Astrocyte (in vitro differentiated cells and primary cell): ENCODE measurements around the gene TMUB2. TPM values are rescaled to one million over a fixed set of nuclear protein-coding genes. Genes with fewer than 3 reads are reported as not detected.

Experiments used
- DNase-seq: peaks from one replicate; pipeline ENCODE4 v3.0.0-alpha.2; 2010; ENCODE audit warnings: low read depth
- FAIRE-seq: peaks from 2 replicates; lab custom pipeline; 2011; peaks lifted over from hg19 to GRCh38; lab: Jason Lieb, UNC
- H2AFZ ChIP-seq: 2 replicates; pipeline ENCODE4 v1.6.0; 2012; ENCODE audit warnings: low read depth, low read length, inconsistent platforms
- H3K27ac ChIP-seq: 2 replicates; pipeline ENCODE4 v1.5.1; 2011; ENCODE audit warnings: low read depth, low read length, inconsistent platforms
- H3K27me3 ChIP-seq: 2 replicates; pipeline ENCODE4 v1.6.0; 2011; ENCODE audit warnings: low read length, inconsistent platforms; ENCODE audit not compliant: insufficient read depth
- H3K36me3 ChIP-seq: 2 replicates; pipeline ENCODE4 v1.5.1; 2011; ENCODE audit warnings: low read length, inconsistent platforms; ENCODE audit not compliant: insufficient read depth
- H3K4me1 ChIP-seq: 2 replicates; pipeline ENCODE4 v1.5.1; 2011; ENCODE audit warnings: low read length, inconsistent platforms; ENCODE audit not compliant: insufficient read depth
- H3K4me2 ChIP-seq: 2 replicates; pipeline ENCODE4 v1.6.0; 2012; ENCODE audit warnings: low read length, inconsistent platforms
- H3K4me3 ChIP-seq: 2 replicates; pipeline ENCODE4 v1.5.1; 2011; ENCODE audit warnings: low read depth, mild to moderate bottlenecking, low read length, inconsistent platforms; ENCODE audit not compliant: insufficient read depth
- H3K79me2 ChIP-seq: 2 replicates; pipeline ENCODE4 v1.6.0; 2012; ENCODE audit warnings: mild to moderate bottlenecking, low read length, inconsistent platforms; ENCODE audit not compliant: insufficient read depth
- H3K9ac ChIP-seq: 2 replicates; pipeline ENCODE4 v1.6.0; 2012; ENCODE audit warnings: mild to moderate bottlenecking, low read length, inconsistent platforms
- H3K9me3 ChIP-seq: 2 replicates; pipeline ENCODE4 v1.5.1; 2012; ENCODE audit warnings: low read depth, mild to moderate bottlenecking, low read length, inconsistent platforms; ENCODE audit not compliant: insufficient read depth
- H4K20me1 ChIP-seq: 2 replicates; pipeline ENCODE4 v1.6.0; 2012; ENCODE audit warnings: low read length, inconsistent platforms; ENCODE audit not compliant: insufficient read depth
- H3K27ac Mint-ChIP-seq: one replicate; pipeline ENCODE4 v1.8.0; 2021; ENCODE audit warnings: mild to moderate bottlenecking, mixed read lengths; ENCODE audit not compliant: unreplicated experiment
- H3K27me3 Mint-ChIP-seq: one replicate; pipeline ENCODE4 v1.8.0; 2021; ENCODE audit warnings: low read depth, mixed read lengths; ENCODE audit not compliant: unreplicated experiment
- H3K36me3 Mint-ChIP-seq: one replicate; pipeline ENCODE4 v1.8.0; 2021; ENCODE audit warnings: low read depth, mixed read lengths; ENCODE audit not compliant: unreplicated experiment
- H3K4me1 Mint-ChIP-seq: one replicate; pipeline ENCODE4 v1.8.0; 2021; ENCODE audit warnings: low read depth, mixed read lengths; ENCODE audit not compliant: unreplicated experiment
- H3K4me3 Mint-ChIP-seq: one replicate; pipeline ENCODE4 v1.8.0; 2021; ENCODE audit warnings: mild to moderate bottlenecking, moderate library complexity, mixed read lengths; ENCODE audit not compliant: unreplicated experiment
- H3K9me3 Mint-ChIP-seq: one replicate; pipeline ENCODE4 v1.8.0; 2021; ENCODE audit warnings: mild to moderate bottlenecking, mixed read lengths; ENCODE audit not compliant: unreplicated experiment
- EZH2 ChIP-seq: IDR thresholded peaks from 2 replicates; pipeline ENCODE4 v1.6.1; 2012; ENCODE audit warnings: mild to moderate bottlenecking, low read length, inconsistent platforms; ENCODE audit not compliant: insufficient read depth
- total RNA-seq: library from RNA; stranded (reverse); gene quantifications from 2 replicates; pipeline ENCODE4 v1.2.1, GENCODE V29; 2021
- TF ChIP-seq, protein P1 (sequence below): IDR thresholded peaks from 2 replicates; pipeline ENCODE4 v1.5.1; 2011; ENCODE audit warnings: low read depth, mild to moderate bottlenecking, inconsistent platforms, low read length, moderate library complexity; ENCODE audit not compliant: insufficient read depth

TMUB2 gene
- total RNA-seq, 1 donor from 2014 or later = 28.8 TPM

DNA sequence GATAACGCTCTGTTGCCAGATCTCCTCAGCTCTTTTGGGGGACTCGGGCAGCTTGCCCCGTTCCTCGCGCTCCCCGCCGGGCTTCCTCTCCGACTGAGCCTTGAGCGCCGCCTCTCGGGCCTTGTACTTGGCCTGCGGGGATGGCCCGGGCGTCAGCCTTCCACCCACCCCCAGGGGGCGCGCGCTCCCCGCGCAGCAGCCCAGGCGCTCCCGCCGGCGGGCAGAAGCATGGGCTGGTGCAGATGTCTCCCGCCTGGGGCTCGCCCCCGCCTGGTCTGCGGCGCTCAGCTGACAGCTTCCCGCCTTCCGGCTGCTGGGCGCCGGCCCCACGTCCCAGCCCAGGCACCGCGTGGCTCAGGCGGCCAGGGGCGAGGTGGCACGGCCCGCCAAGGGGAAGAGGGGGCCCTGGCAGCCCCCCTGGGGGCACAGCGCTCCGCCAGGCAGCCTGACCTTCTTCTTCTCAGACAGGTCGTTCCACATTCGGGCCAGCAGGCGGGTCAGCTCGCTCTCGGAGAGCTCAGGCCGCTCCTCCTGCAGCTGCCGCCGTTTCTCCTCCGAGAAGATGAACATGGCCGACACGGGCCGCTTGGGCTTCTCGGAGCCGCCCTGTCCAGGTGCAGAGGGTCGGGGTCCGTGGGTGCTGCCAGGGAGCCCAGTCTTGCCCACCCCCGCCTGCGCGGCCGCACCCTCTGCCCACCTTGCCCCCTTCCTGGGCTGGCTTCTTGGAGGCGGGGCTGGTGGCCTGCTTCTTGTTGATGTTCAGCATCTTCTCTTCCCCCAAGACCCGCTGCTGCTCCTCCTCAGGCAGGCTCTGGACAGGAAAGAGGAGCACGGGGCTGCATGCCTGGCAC is 23.8 kb downstream of the TMUB2 start:
- peaks cover 16% of the 10 kb centered on the region for H3K79me2 ChIP-seq
- no peak for FAIRE-seq
- no peaks in the 10 kb centered on the region for H3K27me3 Mint-ChIP-seq
- H4K20me1 ChIP-seq = peaks cover 62% of the 10 kb centered on the region
- TF ChIP-seq EZH2 = no peak
- TF ChIP-seq, protein P1, sequence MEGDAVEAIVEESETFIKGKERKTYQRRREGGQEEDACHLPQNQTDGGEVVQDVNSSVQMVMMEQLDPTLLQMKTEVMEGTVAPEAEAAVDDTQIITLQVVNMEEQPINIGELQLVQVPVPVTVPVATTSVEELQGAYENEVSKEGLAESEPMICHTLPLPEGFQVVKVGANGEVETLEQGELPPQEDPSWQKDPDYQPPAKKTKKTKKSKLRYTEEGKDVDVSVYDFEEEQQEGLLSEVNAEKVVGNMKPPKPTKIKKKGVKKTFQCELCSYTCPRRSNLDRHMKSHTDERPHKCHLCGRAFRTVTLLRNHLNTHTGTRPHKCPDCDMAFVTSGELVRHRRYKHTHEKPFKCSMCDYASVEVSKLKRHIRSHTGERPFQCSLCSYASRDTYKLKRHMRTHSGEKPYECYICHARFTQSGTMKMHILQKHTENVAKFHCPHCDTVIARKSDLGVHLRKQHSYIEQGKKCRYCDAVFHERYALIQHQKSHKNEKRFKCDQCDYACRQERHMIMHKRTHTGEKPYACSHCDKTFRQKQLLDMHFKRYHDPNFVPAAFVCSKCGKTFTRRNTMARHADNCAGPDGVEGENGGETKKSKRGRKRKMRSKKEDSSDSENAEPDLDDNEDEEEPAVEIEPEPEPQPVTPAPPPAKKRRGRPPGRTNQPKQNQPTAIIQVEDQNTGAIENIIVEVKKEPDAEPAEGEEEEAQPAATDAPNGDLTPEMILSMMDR = peak; percentile 67
- peak; percentile 56 for DNase-seq
- H3K9me3 Mint-ChIP-seq = no peaks in the 10 kb centered on the region
- no peak overlapping the region for H2AFZ ChIP-seq
- peaks cover 31% of the 10 kb centered on the region for H3K36me3 Mint-ChIP-seq
- H3K36me3 ChIP-seq = peaks cover 28% of the 10 kb centered on the region
- no peaks in the 10 kb centered on the region for H3K27me3 ChIP-seq
- no peak overlapping the region for H3K27ac ChIP-seq
- H3K4me3 Mint-ChIP-seq = no peak overlapping the region
- H3K9ac ChIP-seq = peak overlapping the region; percentile 34
- H3K4me2 ChIP-seq = peak overlapping the region; percentile 54
- H3K4me1 ChIP-seq = peaks cover 18% of the 10 kb centered on the region
- H3K27ac Mint-ChIP-seq = no peak overlapping the region
- peaks cover 2% of the 10 kb centered on the region for H3K4me1 Mint-ChIP-seq
- H3K9me3 ChIP-seq = no peaks in the 10 kb centered on the region
- no peak overlapping the region for H3K4me3 ChIP-seq

DNA sequence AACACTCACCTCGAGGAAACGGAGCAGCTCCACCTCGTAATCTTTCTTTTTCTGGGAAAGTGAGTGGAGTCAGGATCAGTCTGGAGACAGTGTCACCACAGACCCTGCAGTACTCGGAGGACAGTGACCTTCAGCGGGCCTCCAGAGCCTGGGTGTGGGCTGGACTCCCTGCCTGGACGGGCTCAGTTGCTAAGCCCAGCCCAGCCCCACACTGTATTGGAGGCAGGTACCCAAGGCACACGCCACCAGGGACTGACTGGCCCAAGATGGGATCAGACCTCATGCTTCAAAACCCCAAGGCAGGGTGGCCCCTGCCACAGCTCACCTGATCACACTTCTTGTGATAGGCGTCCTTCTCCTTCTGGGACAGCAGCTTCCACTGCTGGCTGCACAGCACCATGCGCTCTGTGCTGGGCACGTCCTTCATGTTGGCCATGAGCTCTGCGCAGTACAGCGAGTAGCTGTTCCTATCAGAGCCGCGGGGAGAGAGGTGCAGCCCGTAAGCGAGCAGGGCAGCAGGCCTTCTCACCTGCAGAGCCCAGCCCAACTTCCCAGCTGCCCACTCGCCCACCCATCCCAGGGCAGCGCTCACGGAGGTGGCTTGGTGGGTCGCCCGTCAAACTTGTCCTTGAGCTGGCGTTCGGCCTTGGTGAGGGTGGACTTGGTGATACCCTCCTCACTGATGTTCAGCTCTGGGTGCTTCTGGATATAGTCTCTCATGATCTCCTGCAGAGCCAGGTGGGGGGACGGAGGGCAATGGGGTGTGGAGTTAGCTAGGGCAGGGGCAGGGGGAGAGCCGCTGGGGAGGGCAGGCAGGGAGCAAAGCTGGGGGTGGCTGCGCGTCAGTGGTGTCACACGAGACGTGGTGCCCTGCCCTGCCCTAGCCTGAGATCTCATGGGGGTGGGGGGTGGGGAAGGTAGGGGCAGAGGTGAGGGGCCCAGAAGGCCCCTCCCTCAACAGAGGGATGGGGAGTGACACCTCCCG is 24.8 kb downstream of the TMUB2 start:
- Histone ChIP-seq H3K36me3 (peaks cover 37% of the 10 kb centered on the region), H3K4me2 (no peak overlapping the region), H3K4me3 (no peak overlapping the region), H3K4me1 (peaks cover 18% of the 10 kb centered on the region), H2AFZ (no peak overlapping the region), H3K27me3 (no peaks in the 10 kb centered on the region), H3K9ac (no peak overlapping the region), H4K20me1 (peaks cover 69% of the 10 kb centered on the region), H3K27ac (no peak overlapping the region), H3K79me2 (peaks cover 26% of the 10 kb centered on the region), H3K9me3 (no peaks in the 10 kb centered on the region)
- FAIRE-seq (no peak), DNase-seq (no peak)
- Mint-ChIP-seq H3K36me3 (peaks cover 31% of the 10 kb centered on the region), H3K9me3 (no peaks in the 10 kb centered on the region), H3K4me3 (no peak overlapping the region), H3K27ac (no peak overlapping the region), H3K27me3 (no peaks in the 10 kb centered on the region), H3K4me1 (peaks cover under 1% of the 10 kb centered on the region)
- TF ChIP-seq, protein P1 = no peak
- no peak for TF ChIP-seq EZH2
